ENCODE measurements around the gene NKIRAS1. TPM values are rescaled to one million over a fixed set of nuclear protein-coding genes. Genes with fewer than 3 reads are reported as not detected.

NKIRAS1 gene
- total and polyA plus RNA-seq, 2 of the 8 experiments (the other 6 are each of a cell fraction or from before 2014, with no cell fraction given): 3.4 to 7.0 TPM

DNA sequence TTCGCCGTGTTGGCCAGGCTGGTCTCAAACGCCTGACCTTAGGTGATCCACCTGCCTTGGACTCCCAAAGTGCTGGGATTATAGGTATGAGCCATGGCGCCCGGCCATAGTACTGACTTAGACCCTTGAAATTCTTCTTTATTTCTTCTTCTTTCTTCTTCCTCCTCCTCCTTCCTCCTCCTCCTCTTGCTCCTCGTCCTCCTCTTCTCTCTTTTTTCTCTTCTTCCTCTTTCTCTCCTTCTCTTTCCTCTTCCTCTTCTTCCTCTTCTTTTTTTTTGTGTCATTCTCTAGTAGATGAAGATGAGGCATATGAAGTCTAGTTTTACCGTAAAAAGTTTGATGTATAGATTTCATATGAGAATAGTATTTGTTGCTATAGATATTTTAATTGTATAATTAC, 9.5 kb upstream of the NKIRAS1 start (continued):
- TF ChIP-seq, protein P1, sequence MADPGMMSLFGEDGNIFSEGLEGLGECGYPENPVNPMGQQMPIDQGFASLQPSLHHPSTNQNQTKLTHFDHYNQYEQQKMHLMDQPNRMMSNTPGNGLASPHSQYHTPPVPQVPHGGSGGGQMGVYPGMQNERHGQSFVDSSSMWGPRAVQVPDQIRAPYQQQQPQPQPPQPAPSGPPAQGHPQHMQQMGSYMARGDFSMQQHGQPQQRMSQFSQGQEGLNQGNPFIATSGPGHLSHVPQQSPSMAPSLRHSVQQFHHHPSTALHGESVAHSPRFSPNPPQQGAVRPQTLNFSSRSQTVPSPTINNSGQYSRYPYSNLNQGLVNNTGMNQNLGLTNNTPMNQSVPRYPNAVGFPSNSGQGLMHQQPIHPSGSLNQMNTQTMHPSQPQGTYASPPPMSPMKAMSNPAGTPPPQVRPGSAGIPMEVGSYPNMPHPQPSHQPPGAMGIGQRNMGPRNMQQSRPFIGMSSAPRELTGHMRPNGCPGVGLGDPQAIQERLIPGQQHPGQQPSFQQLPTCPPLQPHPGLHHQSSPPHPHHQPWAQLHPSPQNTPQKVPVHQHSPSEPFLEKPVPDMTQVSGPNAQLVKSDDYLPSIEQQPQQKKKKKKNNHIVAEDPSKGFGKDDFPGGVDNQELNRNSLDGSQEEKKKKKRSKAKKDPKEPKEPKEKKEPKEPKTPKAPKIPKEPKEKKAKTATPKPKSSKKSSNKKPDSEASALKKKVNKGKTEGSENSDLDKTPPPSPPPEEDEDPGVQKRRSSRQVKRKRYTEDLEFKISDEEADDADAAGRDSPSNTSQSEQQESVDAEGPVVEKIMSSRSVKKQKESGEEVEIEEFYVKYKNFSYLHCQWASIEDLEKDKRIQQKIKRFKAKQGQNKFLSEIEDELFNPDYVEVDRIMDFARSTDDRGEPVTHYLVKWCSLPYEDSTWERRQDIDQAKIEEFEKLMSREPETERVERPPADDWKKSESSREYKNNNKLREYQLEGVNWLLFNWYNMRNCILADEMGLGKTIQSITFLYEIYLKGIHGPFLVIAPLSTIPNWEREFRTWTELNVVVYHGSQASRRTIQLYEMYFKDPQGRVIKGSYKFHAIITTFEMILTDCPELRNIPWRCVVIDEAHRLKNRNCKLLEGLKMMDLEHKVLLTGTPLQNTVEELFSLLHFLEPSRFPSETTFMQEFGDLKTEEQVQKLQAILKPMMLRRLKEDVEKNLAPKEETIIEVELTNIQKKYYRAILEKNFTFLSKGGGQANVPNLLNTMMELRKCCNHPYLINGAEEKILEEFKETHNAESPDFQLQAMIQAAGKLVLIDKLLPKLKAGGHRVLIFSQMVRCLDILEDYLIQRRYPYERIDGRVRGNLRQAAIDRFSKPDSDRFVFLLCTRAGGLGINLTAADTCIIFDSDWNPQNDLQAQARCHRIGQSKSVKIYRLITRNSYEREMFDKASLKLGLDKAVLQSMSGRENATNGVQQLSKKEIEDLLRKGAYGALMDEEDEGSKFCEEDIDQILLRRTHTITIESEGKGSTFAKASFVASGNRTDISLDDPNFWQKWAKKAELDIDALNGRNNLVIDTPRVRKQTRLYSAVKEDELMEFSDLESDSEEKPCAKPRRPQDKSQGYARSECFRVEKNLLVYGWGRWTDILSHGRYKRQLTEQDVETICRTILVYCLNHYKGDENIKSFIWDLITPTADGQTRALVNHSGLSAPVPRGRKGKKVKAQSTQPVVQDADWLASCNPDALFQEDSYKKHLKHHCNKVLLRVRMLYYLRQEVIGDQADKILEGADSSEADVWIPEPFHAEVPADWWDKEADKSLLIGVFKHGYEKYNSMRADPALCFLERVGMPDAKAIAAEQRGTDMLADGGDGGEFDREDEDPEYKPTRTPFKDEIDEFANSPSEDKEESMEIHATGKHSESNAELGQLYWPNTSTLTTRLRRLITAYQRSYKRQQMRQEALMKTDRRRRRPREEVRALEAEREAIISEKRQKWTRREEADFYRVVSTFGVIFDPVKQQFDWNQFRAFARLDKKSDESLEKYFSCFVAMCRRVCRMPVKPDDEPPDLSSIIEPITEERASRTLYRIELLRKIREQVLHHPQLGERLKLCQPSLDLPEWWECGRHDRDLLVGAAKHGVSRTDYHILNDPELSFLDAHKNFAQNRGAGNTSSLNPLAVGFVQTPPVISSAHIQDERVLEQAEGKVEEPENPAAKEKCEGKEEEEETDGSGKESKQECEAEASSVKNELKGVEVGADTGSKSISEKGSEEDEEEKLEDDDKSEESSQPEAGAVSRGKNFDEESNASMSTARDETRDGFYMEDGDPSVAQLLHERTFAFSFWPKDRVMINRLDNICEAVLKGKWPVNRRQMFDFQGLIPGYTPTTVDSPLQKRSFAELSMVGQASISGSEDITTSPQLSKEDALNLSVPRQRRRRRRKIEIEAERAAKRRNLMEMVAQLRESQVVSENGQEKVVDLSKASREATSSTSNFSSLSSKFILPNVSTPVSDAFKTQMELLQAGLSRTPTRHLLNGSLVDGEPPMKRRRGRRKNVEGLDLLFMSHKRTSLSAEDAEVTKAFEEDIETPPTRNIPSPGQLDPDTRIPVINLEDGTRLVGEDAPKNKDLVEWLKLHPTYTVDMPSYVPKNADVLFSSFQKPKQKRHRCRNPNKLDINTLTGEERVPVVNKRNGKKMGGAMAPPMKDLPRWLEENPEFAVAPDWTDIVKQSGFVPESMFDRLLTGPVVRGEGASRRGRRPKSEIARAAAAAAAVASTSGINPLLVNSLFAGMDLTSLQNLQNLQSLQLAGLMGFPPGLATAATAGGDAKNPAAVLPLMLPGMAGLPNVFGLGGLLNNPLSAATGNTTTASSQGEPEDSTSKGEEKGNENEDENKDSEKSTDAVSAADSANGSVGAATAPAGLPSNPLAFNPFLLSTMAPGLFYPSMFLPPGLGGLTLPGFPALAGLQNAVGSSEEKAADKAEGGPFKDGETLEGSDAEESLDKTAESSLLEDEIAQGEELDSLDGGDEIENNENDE (IDR thresholded peaks at IDR 0.05; ENCODE audit: insufficient replicate concordance, low read length): no peak
- TF ChIP-seq SP4 (IDR thresholded peaks at IDR 0.05; ENCODE audit: low read length) (no peak), E2F6 (IDR thresholded peaks at IDR 0.05) (no peak), SIN3A (conservative IDR thresholded peaks at IDR 0.05 in 1 of 2, IDR thresholded peaks at IDR 0.05 in 1 of 2; ENCODE audit: low read depth in 1 of 2, low read length in 2 of 2) (no peak), SIX5 (IDR thresholded peaks at IDR 0.05; ENCODE audit: low read depth, low read length) (no peak), CBX5 (IDR thresholded peaks at IDR 0.05; ENCODE audit: low read depth, low read length) (no peak), PHF8 (conservative IDR thresholded peaks at IDR 0.05; ENCODE audit: low read depth, low read length) (no peak), POLR2A (IDR thresholded peaks at IDR 0.05; ENCODE audit: control extremely low read depth in 1 of 2, low read depth in 2 of 2, low read length in 2 of 2) (no peak), JUND (IDR thresholded peaks at IDR 0.05; ENCODE audit: low read length) (no peak), SP2 (IDR thresholded peaks at IDR 0.05; ENCODE audit: low read length) (no peak), SIRT6 (IDR thresholded peaks at IDR 0.05; ENCODE audit: low read length) (no peak), RXRA (IDR thresholded peaks at IDR 0.05; ENCODE audit: insufficient read depth, low read depth, low read length) (no peak)

Data from H1 (cell line).